ENCODE measurements around the gene ANGPT4. TPM values are rescaled to one million over a fixed set of nuclear protein-coding genes. Genes with fewer than 3 reads are reported as not detected.

The ANGPT4 gene
- total RNA-seq, 1 experiment from 2014 or later: not detected

DNA sequence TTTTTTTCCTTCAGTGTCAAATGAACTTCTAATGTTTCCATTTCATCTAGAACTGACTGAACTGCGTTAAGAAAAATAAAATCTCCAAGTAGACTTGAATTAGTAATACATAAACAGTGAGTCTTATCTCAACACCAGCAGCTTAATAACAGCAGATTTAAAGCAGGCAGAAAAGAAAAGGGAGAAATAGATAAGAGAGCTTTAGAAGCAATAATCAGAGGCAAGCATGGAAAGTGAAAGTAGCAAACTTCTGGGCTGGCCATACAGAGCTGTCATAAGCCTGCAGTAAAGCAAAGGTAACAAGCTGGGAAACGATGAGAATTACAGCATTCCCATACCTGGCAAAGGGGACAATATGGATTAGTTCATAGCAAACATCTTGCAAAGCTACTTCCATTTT lies 16.9 kb upstream of the ANGPT4 start:
- POLR2A ChIA-PET: no interaction called here
- H3K4me1 ChIP-seq (ENCODE audit: control insufficient read depth, insufficient read depth, low read length): no peaks in the 10 kb centered on the region
- peaks cover 17% of the 10 kb centered on the region for H3K9me3 ChIP-seq (ENCODE audit: control insufficient read depth, insufficient read depth, low read depth, low read length)
- DNase-seq (ENCODE audit: low read depth, low spot score) (no peak), ATAC-seq (no peak)
- no peak overlapping the region for H3K27ac ChIP-seq (ENCODE audit: low read length)
- H3K4me3 ChIP-seq (ENCODE audit: low read depth in 2 of 2, low read length in 2 of 2): no peak overlapping the region
- in situ Hi-C loops (cut with HindIII; ENCODE audit: low pct_unique_long_range_greater_than_20kb, low sequenced_read_pairs): no loop called here
- 0 out of 2 replicates have a peak, but pooled peaks cover 3% of the 10 kb centered on the region for H3K27me3 ChIP-seq (ENCODE audit: control insufficient read depth, insufficient read depth, low read length)
- no TSS peak for BruUV-seq (replicated peaks)
- TF ChIP-seq POLR2AphosphoS5 (IDR thresholded peaks at IDR 0.05; ENCODE audit: low read depth, low read length): no peak
- intact Hi-C loops (cut with micrococcal nuclease; ENCODE audit: unreplicated experiment): no loop called here
- no peaks in the 10 kb centered on the region for H3K36me3 ChIP-seq (ENCODE audit: control insufficient read depth, insufficient read depth, low read length)
- CTCF ChIA-PET: no interaction called here

DNA sequence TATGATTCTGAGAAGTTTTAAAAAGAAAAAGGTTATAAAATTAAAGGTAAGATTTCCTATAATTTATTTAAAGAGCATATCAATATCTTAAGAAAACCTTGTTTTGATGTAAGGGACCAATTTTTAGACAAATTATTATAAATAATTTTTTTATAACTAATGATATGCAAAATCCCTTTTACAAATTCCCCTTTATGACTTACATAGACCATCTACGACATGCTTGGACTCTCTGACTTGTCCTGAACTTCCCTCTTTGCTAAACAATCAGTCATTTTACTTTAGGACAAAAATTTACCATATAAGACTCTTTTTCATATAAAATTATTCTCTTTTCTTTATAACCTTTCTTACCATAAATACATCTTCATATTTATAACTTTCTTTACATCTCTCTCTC lies 15.3 kb upstream of the ANGPT4 start:
- Histone ChIP-seq H3K9me3 (ENCODE audit: control insufficient read depth, insufficient read depth, low read depth, low read length) (peaks cover 17% of the 10 kb centered on the region), H3K4me3 (ENCODE audit: low read depth in 2 of 2, low read length in 2 of 2) (no peak overlapping the region), H3K4me1 (ENCODE audit: control insufficient read depth, insufficient read depth, low read length) (no peaks in the 10 kb centered on the region), H3K27me3 (ENCODE audit: control insufficient read depth, insufficient read depth, low read length) (peaks cover 3% of the 10 kb centered on the region; the same call in 1 of the 2 replicates), H3K27ac (ENCODE audit: low read length) (no peak overlapping the region), H3K36me3 (ENCODE audit: control insufficient read depth, insufficient read depth, low read length) (no peaks in the 10 kb centered on the region)
- DNase-seq (ENCODE audit: low read depth, low spot score) (no peak), ATAC-seq (no peak)
- TF ChIP-seq TCF7L2 (IDR thresholded peaks at IDR 0.05; ENCODE audit: low read depth, low read length) (no peak), POLR2AphosphoS5 (IDR thresholded peaks at IDR 0.05; ENCODE audit: low read depth, low read length) (no peak), SIN3A (IDR thresholded peaks at IDR 0.05; ENCODE audit: borderline replicate concordance, insufficient read depth, low read depth, low read length) (no peak)
- TF ChIP-seq, protein P1, sequence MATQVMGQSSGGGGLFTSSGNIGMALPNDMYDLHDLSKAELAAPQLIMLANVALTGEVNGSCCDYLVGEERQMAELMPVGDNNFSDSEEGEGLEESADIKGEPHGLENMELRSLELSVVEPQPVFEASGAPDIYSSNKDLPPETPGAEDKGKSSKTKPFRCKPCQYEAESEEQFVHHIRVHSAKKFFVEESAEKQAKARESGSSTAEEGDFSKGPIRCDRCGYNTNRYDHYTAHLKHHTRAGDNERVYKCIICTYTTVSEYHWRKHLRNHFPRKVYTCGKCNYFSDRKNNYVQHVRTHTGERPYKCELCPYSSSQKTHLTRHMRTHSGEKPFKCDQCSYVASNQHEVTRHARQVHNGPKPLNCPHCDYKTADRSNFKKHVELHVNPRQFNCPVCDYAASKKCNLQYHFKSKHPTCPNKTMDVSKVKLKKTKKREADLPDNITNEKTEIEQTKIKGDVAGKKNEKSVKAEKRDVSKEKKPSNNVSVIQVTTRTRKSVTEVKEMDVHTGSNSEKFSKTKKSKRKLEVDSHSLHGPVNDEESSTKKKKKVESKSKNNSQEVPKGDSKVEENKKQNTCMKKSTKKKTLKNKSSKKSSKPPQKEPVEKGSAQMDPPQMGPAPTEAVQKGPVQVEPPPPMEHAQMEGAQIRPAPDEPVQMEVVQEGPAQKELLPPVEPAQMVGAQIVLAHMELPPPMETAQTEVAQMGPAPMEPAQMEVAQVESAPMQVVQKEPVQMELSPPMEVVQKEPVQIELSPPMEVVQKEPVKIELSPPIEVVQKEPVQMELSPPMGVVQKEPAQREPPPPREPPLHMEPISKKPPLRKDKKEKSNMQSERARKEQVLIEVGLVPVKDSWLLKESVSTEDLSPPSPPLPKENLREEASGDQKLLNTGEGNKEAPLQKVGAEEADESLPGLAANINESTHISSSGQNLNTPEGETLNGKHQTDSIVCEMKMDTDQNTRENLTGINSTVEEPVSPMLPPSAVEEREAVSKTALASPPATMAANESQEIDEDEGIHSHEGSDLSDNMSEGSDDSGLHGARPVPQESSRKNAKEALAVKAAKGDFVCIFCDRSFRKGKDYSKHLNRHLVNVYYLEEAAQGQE (IDR thresholded peaks at IDR 0.05; ENCODE audit: insufficient read depth in 1 of 2, low read depth in 2 of 2, low read length in 1 of 2): no peak
- TF ChIP-seq, protein P2, sequence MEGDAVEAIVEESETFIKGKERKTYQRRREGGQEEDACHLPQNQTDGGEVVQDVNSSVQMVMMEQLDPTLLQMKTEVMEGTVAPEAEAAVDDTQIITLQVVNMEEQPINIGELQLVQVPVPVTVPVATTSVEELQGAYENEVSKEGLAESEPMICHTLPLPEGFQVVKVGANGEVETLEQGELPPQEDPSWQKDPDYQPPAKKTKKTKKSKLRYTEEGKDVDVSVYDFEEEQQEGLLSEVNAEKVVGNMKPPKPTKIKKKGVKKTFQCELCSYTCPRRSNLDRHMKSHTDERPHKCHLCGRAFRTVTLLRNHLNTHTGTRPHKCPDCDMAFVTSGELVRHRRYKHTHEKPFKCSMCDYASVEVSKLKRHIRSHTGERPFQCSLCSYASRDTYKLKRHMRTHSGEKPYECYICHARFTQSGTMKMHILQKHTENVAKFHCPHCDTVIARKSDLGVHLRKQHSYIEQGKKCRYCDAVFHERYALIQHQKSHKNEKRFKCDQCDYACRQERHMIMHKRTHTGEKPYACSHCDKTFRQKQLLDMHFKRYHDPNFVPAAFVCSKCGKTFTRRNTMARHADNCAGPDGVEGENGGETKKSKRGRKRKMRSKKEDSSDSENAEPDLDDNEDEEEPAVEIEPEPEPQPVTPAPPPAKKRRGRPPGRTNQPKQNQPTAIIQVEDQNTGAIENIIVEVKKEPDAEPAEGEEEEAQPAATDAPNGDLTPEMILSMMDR (IDR thresholded peaks at IDR 0.05): no peak
- no TSS peak for BruUV-seq (replicated peaks)
- ChIA-PET CTCF (no interaction called here), POLR2A (no interaction called here)
- in situ Hi-C loops (cut with HindIII; ENCODE audit: low pct_unique_long_range_greater_than_20kb, low sequenced_read_pairs): no loop called here
- intact Hi-C loops (cut with micrococcal nuclease; ENCODE audit: unreplicated experiment): no loop called here

DNA sequence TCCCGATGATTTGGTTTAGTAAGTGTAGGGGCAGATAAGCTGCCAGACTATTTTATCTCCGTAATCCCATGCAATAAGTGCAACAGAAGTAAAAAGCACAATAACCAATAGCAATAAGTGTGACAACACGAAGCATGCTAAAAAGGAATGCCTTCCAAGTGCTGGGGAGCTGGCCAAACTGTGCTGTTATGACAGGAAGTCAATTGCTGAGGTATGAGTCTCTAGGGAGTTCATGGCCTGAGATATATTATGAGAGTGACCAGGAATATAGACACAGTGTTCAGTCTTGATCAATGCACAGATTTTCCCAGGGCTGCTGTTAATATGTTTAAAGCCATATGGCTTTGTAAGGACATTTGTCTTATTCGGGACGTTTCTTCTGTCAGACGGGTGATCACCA lies 10.5 kb upstream of the ANGPT4 start:
- ChIA-PET POLR2A (no interaction called here), CTCF (no interaction called here)
- Histone ChIP-seq H3K27me3 (ENCODE audit: control insufficient read depth, insufficient read depth, low read length) (peaks cover 5% of the 10 kb centered on the region; the same call in 1 of the 2 replicates), H3K9me3 (ENCODE audit: control insufficient read depth, insufficient read depth, low read depth, low read length) (peaks cover 11% of the 10 kb centered on the region), H3K4me3 (ENCODE audit: low read depth in 2 of 2, low read length in 2 of 2) (no peak overlapping the region), H3K36me3 (ENCODE audit: control insufficient read depth, insufficient read depth, low read length) (no peaks in the 10 kb centered on the region), H3K27ac (ENCODE audit: low read length) (no peak overlapping the region), H3K4me1 (ENCODE audit: control insufficient read depth, insufficient read depth, low read length) (no peaks in the 10 kb centered on the region)
- TF ChIP-seq SIN3A (IDR thresholded peaks at IDR 0.05; ENCODE audit: borderline replicate concordance, insufficient read depth, low read depth, low read length) (no peak), TCF7L2 (IDR thresholded peaks at IDR 0.05; ENCODE audit: low read depth, low read length) (no peak), POLR2AphosphoS5 (IDR thresholded peaks at IDR 0.05; ENCODE audit: low read depth, low read length) (no peak)
- TF ChIP-seq, protein P2 (IDR thresholded peaks at IDR 0.05): no peak
- TF ChIP-seq, protein P1 (IDR thresholded peaks at IDR 0.05; ENCODE audit: insufficient read depth in 1 of 2, low read depth in 2 of 2, low read length in 1 of 2): no peak
- DNase-seq (ENCODE audit: low read depth, low spot score): no peak
- intact Hi-C loops (cut with micrococcal nuclease; ENCODE audit: unreplicated experiment): no loop called here
- ATAC-seq: no peak
- in situ Hi-C loops (cut with HindIII; ENCODE audit: low pct_unique_long_range_greater_than_20kb, low sequenced_read_pairs): no loop called here
- BruUV-seq (replicated peaks): no TSS peak
